GM18511 (cell line): Measurements from ENCODE around the gene EIF3K.

Experiments used
- ATAC-seq: cut with Tn5 transposase; IDR thresholded peaks from one replicate; pipeline ENCODE4 v1.9.1; 2021; ENCODE audit warnings: mild to moderate bottlenecking, moderate library complexity; ENCODE audit not compliant: unreplicated experiment

Gene EIF3K

DNA sequence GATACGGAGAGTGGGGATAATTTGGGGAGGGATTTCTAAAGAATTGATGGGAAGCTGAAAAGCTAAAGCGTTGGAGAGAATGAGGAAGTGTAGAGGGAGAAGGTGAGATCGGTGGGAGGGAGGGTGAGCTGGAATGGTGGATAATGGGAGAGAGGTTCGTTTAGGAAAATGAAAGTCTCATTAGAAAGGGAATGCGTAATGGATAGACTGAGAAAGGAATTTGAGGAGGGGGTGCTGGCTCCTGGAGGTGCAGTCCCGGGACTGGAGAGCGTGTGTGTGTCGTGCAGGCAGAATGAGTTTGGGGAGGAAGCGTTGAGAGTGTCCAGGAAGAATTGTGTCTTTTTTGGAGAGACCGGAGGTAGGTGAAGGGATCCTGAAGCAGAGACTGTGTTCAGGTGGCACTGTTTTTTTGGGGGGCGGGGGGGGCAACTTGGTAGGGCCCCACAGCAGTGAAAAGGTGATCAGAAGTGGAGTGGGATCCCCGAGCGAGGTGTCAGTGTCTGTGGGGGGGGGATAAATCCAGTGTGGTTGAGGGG, 29.8 kb downstream of the EIF3K start:
- ATAC-seq: no peak

DNA sequence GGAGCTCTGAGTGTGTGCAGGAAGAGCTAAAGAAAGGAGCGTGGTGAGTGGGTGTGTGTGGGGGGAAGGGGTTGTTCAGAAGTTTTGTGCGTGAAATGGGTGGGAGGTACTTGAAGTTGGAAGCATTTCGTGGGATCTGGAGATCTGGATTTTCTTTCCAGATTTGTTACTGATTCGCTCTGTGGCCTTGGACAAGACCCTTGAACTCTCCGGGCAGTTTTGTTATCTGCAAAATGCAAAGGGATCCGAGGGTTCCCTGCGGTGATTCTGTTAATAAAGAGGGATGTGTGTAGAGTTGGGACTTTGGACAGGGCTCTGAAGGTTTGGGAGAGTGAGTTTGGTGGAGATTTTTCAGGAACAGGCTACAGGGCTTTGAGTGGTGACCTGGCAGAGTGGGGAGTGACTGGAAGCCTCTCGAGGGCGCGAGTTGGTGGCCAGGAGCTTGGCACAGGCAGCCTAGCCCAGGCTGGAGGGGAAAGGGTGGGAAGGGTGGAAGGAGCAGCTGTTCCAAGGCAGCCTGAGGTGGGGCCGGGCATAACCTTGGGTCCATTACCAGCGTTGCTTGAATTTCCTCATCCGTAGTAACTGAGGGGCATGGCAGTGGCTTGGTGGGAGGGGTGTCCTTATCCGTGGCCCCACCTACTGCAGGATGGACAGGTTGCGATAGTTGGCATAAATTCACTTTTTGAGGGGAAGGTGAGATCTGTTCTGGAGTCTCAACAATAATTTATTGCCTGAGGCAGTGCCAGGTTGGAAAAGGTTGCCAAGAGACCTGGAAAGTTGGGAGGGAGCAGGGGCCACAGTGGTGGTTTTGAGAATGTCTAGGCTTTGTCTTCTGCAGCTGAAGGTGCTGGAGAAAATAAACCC, 30.6 kb downstream of the EIF3K start:
- ATAC-seq: no peak

DNA sequence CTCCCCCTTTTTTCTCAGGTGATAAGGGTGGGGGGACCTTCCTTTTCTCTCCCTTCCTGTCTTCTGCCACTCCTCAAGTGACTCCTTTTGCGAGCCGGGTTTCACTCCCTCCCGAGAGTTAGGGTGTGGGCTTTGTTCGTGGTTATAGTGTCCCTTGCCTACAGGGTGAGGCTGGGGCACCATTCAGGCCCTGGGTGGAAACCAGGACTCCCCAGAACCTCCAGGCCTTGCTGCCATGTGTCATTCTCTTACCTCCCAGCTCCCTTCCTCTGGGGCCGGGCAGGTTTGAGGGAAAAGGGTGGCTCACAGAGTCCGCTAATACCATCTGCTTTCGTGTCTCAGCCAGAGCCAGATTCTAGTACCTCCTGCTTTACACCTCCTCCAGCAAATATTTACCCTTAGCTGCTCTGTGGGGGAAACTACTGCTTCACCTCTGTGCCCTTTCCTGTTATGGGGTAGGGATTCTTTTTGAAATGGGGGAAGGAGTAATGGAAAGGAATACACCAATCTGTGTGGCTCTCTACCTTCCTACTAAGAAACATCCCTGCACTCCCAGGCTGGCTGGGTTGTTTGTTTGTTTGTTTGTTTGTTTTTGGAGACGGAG, 31.3 kb downstream of the EIF3K start:
- ATAC-seq: no peak

DNA sequence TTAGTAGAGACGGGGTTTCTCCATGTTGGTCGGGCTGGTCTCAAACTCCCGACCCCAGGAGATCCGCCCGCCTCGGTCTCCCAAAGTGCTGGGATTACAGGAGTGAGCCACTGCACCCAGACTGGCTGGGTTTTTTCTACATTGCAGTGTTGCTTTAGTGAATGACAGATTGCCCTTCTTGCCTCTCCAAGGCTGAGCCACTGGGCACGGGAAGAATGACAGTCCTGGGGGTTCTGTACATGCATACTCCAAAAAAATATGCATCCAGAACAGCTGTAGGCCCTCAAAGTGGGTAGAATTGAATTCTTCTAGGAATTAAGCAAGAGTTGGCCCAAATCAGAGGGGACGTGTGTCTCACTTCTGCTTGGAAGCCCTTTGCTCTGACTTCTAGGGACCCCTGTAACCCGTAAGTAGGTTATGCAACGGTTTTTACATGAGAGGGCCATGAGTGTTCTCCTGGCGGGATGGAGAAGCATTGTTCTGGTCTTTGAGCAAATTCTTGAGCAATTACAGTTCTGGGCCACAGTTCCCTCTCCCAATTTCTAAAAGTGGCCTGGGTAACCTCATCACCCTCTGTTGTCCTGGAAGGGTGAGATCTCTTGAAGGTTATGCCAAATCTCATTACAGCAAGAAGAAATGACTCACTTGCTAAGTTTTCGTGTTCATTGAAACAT, 32.1 kb downstream of the EIF3K start:
- ATAC-seq: no peak

DNA sequence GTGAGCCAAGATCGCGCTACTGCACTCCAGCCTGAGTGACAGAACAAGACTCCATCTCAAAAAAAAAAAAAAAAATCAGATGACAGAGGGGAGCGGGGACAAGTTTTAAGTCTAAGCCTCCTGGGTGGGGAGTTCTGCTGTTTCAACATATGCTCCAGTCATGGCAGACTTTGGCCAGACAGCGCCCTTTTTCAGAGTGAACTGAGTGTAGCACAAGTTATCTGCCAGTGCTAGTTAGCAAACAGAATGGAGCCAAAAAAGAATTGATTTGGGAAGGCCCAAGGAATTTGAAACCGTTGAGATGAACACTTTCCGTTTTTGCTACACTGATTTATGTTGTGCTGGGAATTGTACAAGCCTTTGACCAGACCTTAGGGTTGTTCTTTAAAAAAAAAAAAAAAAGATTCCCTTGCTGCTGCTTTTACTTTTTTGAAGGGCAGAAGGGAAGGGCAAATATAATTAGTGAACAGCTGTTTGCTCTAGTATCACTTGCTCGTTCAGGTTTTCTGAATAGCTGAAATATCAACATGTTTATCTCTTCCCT, 34.1 kb downstream of the EIF3K start:
- ATAC-seq: no peak

DNA sequence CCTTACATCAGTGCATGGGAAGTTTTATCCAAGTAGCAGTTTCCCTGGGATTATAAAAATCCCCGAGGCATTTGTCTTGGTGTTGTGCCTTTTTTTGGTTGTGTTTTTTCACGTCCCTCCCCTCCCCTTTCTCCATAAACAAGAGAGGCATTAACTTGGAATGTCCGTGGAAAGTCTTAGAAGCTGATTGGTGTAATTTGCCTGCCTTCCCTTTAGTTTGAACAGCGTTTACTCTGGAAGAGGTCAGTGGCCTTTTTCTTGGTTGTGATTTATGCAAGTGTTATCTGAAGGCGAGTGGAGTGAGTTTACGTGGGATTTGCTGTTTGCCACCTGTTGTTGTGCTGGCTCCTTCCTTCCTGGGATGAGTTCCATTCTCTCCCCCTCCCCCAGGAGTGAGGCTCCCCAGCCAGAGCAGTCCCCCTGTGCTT, 35.7 kb downstream of the EIF3K start:
- no peak for ATAC-seq

DNA sequence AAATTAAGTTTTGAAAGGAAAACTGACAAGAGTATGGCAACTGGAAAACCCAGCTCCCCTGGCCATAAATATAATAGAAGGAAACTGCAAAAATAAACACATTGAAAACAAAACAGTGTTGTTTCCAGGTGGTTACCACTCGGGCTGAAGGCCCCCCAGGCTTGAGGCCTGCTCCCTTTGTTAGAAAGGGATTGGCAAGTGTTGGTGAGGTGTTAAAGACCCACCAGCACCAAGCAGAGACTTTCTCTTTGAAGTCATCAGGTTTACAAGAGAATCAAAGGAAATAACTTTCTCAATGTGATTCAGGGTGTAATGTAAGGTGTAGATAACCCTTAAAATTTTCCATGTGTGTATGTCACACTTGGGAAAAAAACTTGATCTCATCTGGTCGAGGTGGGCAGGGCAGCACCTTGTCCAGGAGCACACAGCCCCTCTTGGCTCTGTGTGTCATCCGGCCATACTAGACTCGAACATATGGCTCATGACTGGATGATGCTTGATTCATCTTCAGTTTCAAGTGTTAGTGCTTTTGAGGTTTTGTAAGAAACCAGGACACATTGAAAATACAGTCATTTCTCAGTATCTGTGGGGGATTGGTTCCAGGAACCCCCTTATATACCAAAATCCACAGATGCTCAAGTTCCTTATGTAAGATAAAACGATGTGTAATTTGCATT, 36.3 kb downstream of the EIF3K start:
- ATAC-seq: peak; percentile 58

DNA sequence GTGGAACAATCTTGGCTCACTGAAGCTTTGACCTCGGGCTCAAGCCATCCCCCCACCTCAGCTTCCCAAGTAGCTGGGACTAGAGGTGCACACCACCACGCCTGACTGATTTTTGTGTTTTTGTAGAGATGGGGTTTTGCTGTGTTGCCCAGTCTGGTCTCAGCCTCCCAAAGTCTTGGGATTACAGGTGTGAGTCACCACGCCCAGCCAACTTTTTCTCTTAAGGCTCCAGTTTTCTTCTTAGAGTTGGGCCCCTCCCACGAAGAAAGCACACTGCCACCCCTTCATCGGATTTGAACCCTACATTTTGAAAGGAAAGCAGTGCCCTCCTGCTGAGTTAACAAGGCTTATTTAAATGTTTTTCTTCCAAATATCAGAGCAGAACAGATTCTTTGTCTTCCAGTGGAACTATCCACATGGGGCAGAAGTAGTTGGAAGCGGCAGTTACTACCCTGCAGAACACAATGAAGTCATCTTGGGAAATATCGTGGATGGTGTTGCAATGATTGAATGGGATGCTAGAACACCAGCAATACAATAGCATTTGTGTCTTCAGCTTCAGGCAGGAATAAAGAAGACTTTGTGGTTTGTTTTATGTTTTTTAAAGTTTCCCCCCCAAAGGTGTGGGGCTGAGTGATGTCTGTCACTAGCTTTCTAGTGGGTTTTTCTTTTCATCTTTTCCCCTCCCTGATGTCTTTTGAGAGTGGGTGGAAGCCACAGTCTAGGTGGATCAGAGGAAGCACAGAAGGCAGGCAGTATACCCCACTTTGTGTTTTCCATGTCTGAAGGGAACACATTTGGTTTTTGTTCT, 37.4 kb downstream of the EIF3K start:
- ATAC-seq: no peak

DNA sequence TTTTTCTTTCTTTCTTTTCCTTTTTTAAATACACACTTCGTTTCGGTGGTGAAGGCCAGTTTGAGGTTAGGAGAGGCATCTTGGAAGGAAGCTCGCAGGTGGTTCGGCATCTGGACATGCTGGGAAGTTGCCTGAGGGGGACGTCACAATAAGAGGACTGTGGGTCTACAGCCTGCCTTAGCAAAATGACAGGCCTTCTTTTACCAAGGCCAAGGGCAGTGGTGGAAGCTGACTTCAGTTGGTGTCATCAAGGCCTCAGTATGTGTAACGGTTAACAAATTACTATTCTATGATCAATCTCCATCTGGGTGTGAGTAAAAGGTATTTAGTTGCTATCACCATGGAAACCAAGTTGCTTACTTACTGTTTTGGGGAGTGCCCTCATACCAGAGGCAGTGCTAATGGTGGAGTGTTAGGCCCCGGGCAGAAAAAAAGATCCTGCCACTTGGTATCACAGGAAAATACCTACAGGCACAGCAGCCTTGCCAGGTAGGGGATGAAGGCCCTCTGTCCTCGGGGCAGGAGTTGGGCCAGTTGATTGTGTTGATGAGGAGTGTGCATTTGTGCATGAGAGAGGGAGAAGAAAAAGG, 38.7 kb downstream of the EIF3K start:
- ATAC-seq: no peak

DNA sequence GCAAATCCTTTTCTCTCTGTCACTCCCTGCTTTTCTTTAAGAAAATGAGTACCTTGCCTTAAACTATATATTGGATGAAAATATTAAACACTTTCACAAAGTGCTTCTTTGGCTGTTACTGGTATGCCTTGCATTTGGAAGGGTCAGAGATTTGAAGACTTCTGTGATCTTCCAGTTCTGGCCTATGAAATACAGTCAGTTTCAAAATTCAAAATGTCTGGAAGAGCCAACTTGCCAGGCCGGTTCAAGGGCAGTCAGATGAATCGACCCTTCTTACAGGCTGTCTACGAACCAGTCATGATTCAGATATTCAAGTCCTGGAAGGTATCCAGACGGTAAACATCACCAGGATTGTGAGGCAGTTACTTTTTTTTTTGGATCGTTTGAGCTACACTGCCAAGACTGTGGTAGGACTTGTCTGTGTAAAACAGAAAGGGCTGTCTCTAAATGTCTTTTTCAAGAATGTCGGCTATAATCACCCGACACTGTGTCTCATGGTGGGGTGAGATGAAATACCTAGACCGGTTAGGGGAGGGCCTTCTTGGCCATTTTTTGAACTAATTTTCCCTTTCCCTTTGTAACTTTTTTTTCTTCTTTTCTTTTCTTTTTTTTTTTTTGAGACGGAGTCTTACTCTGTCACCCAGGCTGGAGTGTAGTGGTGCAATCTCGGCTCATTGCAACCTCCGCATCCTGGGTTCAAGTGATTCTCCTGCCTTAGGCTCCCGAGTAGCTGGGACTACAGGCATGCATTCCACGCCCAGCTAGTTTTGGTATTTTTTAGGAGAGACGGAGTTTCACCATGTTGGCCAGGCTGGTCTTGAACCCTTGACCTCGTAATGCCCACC, 39.7 kb downstream of the EIF3K start:
- no peak for ATAC-seq

DNA sequence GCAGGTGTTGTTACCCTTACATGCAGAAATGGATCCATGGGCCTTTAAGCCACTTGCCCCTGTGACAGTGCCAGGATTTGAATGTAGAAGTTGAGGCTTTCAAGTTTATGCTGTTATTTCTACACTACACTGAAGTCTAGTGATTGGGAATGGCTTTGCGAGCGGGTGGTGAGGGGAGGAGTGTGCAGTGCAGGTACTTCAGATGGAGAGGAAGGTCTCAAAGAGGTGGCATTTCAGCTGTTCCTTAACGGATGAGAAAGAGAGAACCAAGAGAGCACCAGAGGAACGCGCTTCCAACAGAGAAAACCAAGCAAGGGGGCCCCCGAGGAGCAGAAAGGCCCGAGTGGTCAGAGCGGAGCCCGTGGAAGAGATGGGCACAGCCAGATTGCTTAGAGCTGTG, 41.7 kb downstream of the EIF3K start:
- no peak for ATAC-seq

DNA sequence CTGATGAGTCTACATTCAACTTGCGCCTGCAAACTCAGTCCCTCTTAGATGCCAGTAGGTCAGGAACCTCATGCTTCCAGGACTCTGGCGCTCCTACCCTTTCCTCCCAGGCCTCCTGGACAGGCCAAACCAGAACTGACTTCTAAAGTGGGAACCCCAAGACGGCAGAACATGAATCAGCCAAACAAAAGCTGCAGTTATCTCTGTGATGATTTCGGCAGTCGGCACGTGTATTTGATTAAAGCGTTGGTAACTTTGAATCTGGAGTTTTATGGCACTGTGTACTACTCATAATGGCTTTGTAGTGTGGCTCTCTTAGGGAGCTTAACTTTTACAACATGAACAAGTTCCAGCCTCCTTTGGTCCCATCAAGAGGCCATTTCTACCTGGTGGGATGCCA, 42.1 kb downstream of the EIF3K start:
- ATAC-seq: no peak

DNA sequence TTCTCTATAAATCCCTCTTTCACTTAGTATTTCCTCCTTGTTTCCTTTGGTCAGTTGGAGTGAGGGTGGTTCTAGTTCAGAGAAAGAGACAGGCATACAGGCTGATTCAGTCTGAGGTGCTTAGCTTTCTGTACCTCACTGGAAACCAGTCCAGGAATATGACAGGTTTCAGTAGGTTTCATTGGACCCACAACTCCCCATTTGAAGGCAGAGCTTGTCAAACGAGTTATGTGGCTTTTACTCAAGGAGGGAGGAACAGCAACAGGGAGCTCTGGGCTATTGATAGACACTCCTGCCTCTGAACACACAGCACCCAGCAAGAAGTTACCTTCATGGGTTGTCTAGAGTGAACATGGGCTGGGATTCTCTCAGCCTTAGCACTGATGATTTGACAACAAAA, 43.0 kb downstream of the EIF3K start:
- ATAC-seq: no peak

DNA sequence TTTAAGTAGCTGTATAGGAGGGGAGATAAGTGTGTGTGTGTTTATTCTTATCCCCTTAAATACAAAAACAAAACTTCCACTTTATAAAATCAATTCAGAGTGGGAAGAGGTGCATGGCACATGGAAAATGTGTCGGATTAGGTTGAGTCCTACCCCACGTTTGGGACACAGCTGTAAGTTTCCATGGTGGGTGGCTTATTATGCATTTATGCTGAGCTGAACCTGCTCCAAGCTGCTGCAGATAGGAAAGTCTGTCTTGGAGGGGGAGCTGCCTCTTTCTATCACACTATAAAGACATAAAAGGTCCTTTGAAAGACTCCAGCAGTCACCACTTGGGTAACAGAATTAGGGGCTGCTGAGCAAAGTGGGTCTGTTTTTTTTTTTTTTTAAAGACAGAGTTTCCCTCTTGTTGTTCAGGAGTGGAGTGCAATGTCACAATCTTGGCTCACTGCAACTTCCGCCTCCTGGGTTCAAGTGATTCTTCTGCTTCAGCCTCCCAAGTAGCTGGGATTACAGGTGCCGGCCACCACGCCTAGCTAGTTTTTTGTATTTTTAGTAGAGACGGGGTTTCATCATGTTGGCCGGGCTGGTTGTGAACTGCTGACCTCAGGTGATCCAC, 43.7 kb downstream of the EIF3K start:
- no peak for ATAC-seq

DNA sequence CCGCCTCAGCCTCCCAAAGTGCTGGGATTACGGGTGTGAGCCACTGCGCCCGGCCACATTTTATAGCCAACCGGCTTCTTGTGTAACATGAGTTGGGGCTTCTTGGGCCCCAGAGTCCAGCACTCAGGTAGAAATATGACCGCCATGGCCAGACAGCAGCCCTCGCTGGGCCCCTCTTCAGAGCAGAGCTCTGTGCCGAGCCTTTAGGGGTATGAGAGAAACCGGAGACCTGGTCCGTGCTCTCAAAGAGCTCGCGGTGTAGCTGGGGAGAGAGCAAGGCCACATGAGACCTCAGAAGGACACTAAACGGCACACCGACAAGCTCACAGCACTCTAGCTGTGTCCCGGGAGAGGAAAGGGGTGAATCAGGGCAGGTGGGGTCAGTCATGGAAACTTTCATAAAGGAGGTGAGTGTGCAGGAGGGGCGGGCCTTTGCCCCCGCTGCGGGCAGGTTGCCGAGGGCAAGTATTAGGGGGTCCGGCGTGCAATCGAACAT, 44.2 kb downstream of the EIF3K start:
- ATAC-seq: no peak

DNA sequence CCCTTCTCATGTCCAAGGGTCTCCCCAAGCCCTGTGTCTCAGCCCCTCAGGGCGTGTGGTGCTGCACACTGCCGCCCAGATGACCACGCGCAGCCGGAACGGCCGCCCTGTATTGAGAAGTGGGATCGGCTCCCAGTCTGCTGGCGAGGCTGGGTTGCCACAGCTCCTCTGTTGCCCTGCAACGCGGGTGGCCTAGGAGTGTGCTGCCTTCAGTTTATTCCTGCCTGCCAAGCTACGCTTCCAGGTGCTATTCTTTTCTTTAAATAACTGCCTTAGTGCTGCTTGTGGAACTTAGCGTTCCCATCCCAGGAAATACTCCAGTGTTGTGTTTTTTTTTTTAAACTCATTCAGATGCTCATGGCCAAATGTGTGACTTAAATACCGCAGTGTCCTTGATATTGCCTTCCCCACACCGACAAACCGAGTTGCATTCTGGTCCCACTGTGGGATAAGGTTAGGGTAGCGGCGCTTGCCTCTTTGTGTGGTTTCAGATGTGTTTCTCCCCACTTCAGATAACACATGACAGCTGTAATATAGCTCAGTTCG, 45.0 kb downstream of the EIF3K start:
- no peak for ATAC-seq

DNA sequence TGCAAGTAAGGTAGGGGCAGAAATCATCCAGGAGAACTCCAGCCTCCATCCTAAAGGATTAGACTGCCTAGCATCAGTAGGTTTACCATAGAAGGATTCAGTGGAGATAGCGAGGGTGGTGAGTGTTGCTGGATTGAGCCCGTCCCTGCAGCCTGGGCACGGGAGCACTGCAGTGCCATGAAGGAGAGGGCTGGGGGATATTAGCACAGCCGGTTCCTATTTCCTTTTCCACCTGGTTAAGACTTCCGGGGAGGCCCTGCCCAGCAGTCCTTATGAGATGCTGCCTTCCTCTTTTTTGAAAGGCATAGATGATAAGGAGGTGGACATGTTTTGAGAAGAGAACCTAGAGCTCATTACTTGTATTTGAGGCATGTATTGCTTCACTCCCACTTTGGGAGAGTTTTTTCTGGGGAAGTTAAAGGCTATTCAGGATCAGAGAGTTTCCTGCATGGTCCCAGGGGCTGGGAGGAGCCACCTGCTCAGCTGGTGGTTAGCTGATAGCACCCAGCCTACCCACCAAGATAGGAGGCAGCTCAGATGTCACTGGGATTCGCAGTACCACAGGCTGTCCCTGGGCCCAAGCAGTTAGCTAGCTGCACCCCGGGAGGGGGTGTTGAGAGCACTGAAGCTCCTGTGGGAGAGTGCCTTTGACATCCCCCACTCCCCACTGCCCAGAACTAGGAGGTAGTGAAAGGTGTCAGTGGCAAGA, 45.7 kb downstream of the EIF3K start:
- no peak for ATAC-seq
